SW480 (cell line): ENCODE measurements around the gene R3HDM2.
"Not testable (repeated sequence)": the region's sequence is repeated elsewhere in the genome, so short reads cannot be mapped to it uniquely, and the experiment has no call there.

ENCODE experiments used
- DNase-seq: peaks from one replicate; pipeline ENCODE4 v3.0.0-alpha.2; 2016; ENCODE audit warnings: low spot score

Gene R3HDM2

GRCh38 chr12:57426948-57427347 lies 3.9 kb downstream of the R3HDM2 start:
- DNase-seq, result not testable (repeated sequence)

- no peak for DNase-seq
These were observed 10.4 kb downstream of the R3HDM2 start for GRCh38 chr12:57420482-57420881.

GRCh38 chr12:57419495-57419894 lies 11.3 kb downstream of the R3HDM2 start:
- DNase-seq, result no peak

- no peak for DNase-seq
These were observed 12.6 kb downstream of the R3HDM2 start for GRCh38 chr12:57418255-57418654.

DNA sequence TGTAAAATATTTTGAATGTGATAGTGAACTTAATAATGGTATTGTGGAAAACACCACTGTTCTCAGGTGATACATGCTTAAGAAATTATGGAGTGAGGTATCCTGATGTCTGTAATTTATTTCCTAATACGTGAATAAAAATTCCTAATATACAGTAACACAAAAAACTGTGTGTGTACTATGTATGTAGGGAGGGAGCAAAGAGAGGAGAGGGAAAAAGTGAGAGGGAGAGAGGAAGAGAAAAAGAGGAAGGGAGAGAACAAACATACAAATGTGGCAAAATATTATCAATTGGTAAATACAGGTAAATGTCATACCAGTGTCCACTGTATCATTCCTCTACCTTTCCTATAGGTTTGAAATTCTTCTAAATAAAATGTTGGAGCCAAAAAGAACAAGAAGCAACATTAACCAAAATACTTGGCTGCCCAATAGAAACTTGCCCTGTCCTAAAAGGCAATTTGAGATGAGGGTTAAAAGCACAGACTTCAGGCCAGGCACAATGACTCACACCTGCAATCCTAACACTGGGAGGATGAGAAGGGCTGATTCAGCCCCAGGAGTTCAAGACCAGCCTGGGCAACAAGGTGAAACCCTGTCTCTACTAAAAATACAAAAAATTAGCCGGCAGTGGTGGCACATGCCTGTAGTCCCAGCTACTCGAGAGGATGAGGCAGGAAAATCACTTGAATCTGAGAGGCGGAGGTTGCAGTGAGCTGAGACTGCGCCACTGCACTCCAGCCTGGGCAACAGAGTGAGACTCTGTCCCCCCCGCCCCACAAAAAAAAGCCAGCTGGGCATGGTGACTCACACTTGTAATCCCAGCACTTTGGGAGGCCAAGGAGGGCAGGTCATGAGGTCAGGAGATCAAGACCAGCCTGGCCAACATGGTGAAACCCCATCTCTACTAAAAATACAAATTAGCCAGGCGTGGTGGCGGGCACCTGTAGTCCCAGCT lies 14.5 kb downstream of the R3HDM2 start:
- no peak for DNase-seq

DNA sequence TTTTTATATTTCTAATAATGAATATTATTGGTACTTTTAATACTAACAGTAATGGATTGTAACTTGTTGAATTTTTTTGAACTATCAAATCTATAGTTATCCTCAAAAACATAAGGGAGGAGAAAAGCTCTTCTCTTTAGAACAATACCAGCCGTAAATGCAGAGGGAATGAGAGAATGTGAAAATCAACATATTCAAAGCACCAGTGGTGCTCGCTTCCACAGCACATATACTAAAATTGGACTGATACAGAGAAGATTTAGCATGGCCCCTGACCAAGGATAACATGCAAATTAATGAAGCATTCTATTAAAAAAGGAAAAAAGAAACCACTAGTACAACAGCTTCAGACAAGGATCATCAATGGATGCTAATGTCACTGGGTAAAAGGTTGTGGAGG lies 15.8 kb downstream of the R3HDM2 start:
- DNase-seq, result no peak

- DNase-seq, result not testable (repeated sequence)
These were observed 16.7 kb downstream of the R3HDM2 start for GRCh38 chr12:57414160-57414559.

DNA sequence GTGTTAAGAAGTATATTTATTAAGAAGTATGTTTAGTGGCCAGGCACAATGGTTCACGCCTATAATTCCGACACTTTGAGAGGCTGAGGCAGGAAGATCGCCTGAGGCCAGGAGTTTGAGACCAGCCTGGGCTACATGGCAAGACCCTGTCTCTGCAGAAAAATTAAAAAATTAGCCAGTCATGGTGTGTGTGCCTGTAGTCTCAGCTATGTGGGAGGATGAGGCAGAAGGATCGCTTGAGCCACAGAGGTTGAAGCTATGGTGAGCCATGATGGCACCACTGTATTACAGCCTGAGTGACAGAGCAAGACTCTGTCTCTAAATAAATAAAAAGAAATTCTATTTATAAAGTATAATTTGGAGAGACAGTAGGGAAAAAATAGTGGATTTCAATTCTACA lies 20.3 kb downstream of the R3HDM2 start:
- DNase-seq, result no peak

- no peak for DNase-seq
These were observed 25.7 kb downstream of the R3HDM2 start for GRCh38 chr12:57404966-57405640.

GRCh38 chr12:57402156-57402555 lies 28.7 kb downstream of the R3HDM2 start:
- DNase-seq, result not testable (repeated sequence)

DNA sequence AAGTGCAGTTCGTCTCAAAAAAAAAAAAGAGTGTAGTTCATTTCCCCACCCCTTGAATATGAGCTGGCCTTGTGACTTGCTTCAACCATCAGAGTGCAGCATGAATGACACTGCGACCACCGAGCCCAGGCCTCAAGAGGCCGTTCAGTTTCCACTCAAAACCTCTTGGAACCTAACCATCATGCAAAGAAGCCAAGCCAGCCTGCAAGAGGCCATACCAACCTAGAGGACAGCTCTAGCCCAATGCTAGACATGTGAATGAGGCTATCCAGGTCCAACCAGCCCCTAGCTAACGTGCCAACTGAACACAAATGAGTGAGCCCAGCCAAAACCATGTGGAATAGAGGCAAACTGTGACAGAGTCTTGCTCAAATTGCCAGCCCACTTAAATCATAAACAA lies 29.7 kb downstream of the R3HDM2 start:
- DNase-seq, result no peak

DNA sequence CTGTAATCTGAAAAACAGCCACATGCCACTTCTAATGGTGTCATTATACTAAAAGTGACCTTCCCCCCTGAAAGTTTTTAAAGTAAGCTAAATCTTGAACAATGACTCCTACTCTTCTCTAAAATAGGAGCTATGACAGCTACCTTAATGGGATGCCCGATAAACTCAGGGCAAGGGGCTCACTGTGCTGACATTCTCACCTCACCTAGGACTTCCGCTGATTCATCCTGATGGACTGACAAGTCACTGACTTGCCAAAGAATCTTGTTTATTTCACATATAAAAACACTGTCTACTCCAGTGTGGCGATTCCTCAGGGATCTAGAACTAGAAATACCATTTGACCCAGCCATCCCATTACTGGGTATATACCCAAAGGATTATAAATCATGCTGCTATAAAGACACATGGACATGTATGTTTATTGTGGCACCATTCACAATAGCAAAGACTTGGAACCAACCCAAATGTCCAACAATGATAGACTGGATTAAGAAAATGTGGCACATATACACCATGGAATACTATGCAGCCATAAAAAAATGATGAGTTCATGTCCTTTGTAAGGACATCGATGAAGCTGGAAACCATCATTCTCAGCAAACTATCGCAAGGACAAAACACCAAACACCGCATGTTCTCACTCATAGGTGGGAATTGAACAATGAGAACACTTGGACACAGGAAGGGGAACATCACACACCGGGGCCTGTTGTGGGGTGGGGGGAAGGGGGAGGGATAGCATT lies 31.0 kb downstream of the R3HDM2 start:
- DNase-seq, result not testable (repeated sequence)

DNA sequence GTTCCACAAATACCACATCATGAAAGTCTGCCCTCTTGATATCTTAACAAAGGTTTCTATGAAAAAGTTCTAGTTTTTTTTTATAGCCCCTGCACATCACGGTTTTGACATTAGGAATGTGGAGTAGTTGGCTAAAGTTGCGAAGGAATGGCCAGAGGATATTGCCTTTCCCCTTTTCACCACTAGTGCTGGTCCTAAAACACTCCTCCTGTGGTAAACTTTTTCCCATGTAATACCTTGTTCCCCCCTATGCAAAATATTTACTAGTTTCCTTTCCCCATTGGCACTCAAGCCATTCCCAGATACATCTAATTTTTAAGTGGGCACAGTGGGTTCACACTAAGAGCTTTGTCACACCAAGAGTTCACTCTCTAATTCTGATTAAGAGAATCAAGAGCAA lies 33.4 kb downstream of the R3HDM2 start:
- no peak for DNase-seq

DNA sequence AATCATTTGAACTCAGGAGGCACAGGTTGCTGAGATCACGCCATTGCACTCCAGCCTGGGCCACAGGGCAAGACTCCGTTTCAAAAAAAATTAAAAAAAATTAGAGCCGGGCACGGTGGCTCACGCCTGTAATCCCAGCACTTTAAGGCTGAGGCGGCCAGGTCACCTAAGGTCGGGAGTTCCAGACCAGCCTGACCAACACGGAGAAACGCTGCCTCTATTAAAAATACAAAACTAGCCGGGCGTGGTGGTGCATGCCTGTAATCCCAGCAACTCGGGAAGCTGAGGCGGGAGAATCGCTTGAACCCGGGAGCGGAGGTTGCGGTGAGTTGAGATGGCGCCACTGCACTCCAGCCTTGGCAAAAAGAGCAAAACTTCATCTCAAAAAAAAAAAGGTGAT lies 35.7 kb downstream of the R3HDM2 start:
- no peak for DNase-seq

DNA sequence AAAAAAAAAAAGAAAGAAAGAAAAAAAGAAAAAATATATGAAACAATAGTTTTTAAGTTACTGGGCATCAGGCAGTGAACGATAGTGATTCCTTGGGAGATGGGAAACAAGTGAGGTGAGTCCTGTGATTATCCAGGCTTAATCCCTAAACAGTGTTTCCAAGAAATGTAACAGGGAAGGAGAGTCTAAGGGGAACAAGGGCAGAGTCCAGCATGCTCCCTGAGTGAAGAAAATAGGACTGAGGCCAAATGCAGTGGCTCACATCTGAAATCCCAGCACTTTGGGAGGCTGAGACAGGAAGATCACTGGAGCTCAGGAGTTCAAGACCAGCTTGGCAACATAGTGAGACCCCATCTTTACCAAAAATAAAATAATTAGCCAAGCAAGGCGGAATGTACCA lies 40.7 kb downstream of the R3HDM2 start:
- no peak for DNase-seq

DNA sequence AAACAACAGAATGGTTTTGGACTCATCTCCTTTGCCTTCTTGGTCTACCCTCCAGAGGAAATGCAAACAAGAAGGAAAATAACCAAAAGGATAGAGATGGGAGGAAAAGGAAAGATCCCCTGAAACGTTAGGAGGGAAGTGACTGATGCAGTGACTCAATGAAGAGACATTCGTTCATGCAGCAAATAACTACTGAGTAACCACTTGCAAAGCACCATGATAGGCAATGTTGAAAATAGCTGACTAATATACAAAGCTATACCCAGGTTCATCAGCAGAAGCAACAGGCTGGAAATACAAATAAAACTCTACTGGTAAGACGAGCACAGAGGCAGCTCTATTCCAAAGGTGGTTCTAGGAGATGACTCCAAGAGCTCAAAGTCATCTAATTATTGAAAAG lies 41.8 kb downstream of the R3HDM2 start:
- DNase-seq, result no peak

- DNase-seq, result no peak
These were observed 42.4 kb downstream of the R3HDM2 start for GRCh38 chr12:57388425-57388824.

- DNase-seq, result no peak
These were observed 44.6 kb downstream of the R3HDM2 start for GRCh38 chr12:57386187-57386720.

DNA sequence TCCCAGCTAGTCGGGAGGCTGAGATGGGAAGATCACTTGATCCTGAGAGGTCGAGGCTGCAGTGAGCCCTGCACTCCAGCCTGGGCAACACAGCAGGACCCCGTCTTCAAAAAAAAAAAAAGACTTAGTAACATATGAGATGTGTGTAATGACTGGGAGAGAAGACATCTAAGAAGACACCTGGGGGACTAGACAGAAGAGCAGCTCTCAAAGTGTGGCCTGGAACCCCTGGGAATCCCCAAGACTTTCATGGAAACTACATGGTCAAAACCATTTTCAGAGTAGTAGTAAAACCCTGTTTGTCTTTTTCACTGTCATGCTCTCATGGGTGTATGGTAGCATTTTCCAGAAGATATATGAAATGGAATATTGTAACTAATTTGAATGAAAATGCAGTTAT lies 45.3 kb downstream of the R3HDM2 start:
- no peak for DNase-seq

DNA sequence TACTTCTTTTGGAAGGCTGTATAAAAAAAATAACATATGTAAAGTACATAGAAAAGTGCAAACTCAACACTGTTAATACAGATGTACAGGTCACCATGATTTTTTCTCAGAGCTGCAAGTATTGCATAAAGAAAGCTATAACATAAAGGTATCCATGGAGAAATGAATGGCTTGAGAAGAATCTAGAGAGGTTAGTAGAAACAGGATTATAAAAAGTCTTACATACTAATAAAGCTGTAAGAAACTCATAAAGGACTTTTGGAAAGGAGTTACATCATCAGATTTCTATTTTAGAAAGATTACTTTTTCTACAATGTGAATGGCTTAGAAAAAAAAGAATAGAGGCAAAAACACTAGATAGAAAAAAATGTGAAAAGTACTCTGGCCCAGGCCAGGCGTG lies 46.4 kb downstream of the R3HDM2 start:
- DNase-seq, result no peak

- DNase-seq, result no peak
These were observed 49.1 kb downstream of the R3HDM2 start for GRCh38 chr12:57381693-57382220.

- no peak for DNase-seq
These were observed 50.5 kb downstream of the R3HDM2 start for GRCh38 chr12:57380300-57380699.
